GM12891 (cell line): ENCODE data around the gene POLR1A. TPM values are rescaled to one million over a fixed set of nuclear protein-coding genes. Genes with fewer than 3 reads are reported as not detected.

ENCODE experiments used
- DNase-seq: peaks from one replicate; pipeline ENCODE4 v3.0.0; 2011; ENCODE audit warnings: low spot score; ENCODE audit not compliant: insufficient read length
- FAIRE-seq: peaks from 2 replicates; lab custom pipeline; 2011; peaks lifted over from hg19 to GRCh38; lab: Jason Lieb, UNC
- PAX5 ChIP-seq: IDR thresholded peaks from 2 replicates; pipeline ENCODE4 v1.6.1; 2011; ENCODE audit warnings: low read length, moderate library complexity, mild to moderate bottlenecking; ENCODE audit not compliant: insufficient read depth, severe bottlenecking
- POLR2A ChIP-seq: IDR thresholded peaks from 2 replicates; pipeline ENCODE4 v1.6.1; 2011; ENCODE audit warnings: low read depth, low read length, control low read depth
- POLR2AphosphoS5 ChIP-seq: IDR thresholded peaks from 2 replicates; pipeline ENCODE4 v1.6.1; 2011; ENCODE audit warnings: low read depth, low read length, control low read depth
- POU2F2 ChIP-seq: IDR thresholded peaks from 2 replicates; pipeline ENCODE4 v1.6.1; 2011; ENCODE audit warnings: low read depth, mild to moderate bottlenecking, control low read depth, low read length, moderate library complexity
- SPI1 ChIP-seq: IDR thresholded peaks from 2 replicates; pipeline ENCODE4 v1.6.1; 2011; ENCODE audit warnings: low read depth, low read length, control low read depth
- TAF1 ChIP-seq: IDR thresholded peaks from 2 replicates; pipeline ENCODE4 v1.6.1; 2011; ENCODE audit warnings: low read depth, low read length, control low read depth
- polyA plus RNA-seq: library from polyadenylated mRNA; unstranded; fragments of >200 nt; gene quantifications from one replicate; pipeline ENCODE4 v1.2.1, GENCODE V29; 2012; ENCODE audit warnings: low read depth, missing spikeins, inconsistent platforms; ENCODE audit not compliant: missing spikeins

Gene POLR1A
- polyA plus RNA-seq: 10.2 TPM

- FAIRE-seq (peak; percentile 99), DNase-seq (peak; percentile 41)
- TF ChIP-seq POLR2A: peak; percentile 50
- TF ChIP-seq TAF1: peak; percentile 85
- TF ChIP-seq PAX5: no peak
These were observed at the start of gene POLR1A for GRCh38 chr2:86105252-86105968. TSS of gene POLR1A (minus strand) at chr2:86105886. CDS start at chr2:86105776, 110 bp downstream.

DNA sequence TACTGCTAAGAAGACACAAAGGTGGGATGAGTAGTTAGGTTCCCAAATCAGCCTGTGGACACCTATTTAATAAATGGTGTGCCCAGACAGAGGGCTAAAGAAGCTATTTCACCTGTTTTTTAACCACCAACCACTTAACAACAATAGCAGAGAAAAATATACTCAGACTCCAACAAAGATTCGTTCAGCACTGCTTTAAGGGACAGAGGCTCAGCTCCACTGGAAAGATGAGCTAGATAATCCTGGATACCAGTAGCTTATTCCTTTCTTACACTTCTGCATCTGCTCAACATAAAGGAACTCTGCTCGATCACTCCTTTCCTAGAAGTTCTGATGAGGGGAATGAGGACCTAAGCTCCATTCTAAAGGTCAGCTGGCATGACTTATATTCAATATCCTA, 44.8 kb upstream of the POLR1A start:
- TF ChIP-seq POLR2A (no peak), SPI1 (no peak), TAF1 (no peak)
- no peak for DNase-seq
- no peak for FAIRE-seq

- DNase-seq (no peak), FAIRE-seq (no peak)
- TF ChIP-seq SPI1: no peak
- TF ChIP-seq PAX5: no peak
- no peak for TF ChIP-seq TAF1
- no peak for TF ChIP-seq POU2F2
- TF ChIP-seq POLR2AphosphoS5: no peak
- no peak for TF ChIP-seq POLR2A
These were observed 42.1 kb upstream of the POLR1A start for GRCh38 chr2:86147793-86148192.

- no peak for FAIRE-seq
- TF ChIP-seq POLR2AphosphoS5: peak; percentile 41
- no peak for TF ChIP-seq PAX5
These were observed 38.4 kb upstream of the POLR1A start for GRCh38 chr2:86143926-86144685.

DNA sequence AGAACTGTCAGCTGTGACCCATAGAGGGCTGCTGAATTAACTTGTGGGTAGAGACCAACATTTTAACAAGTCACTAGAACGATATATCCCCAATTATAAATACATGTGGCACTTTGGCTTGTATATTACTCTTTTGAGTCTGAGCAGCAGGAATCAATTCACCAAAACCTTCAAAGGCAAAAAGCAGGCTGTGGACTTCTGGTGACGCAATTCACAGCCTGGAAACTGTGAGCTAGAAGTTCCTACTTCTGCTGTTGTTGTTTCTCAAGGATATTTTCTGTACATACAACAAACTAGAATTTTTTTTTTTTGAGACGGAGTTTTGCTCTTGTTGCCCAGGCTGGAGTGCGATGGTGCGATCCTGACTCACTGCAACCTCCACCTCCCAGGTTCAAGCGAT, 37.6 kb upstream of the POLR1A start:
- FAIRE-seq (no peak), DNase-seq (no peak)
- TF ChIP-seq POU2F2: no peak
- TF ChIP-seq PAX5: no peak
- TF ChIP-seq POLR2A: no peak
- no peak for TF ChIP-seq SPI1
- TF ChIP-seq POLR2AphosphoS5: no peak
- no peak for TF ChIP-seq TAF1

More at GRCh38 chr2:86143926-86144685, 38.4 kb upstream of the POLR1A start:
- no peak for DNase-seq

DNA sequence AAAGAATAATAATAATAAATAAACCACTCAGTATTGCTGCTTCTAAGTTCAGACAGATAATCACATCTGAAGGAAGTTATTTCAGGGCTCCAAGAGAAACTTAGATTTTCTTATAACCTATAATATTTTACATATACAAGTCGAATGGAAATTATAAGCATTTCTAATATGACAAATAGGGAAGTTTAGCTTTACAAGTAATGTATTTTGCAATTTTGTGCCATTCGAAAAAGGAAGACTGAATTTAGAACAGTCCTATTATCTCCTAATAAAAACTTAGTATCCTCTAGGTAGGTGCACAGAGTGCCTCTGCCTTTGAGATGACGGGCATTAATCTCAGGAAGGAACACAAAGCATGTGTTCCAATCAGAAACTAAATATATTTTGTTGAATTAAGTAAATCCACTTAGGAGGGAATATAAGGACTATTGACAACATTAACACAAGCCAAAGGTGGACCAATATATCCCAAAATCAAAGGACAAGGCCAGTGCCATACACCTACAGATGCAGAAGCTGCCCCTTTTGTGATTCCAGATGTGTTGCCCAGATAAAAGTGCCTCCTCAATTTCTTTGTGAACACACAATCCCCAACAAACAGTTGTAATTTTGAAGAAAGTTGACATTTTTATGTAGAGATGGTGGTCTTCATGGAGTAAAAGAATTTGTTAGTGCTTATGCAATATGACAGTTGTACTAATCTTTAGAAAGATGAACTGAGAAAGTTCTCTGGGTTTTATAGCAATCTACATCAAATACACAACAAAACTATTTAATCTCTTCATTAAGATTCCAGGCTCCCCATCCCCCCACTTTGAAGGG, 37.0 kb upstream of the POLR1A start:
- no peak for DNase-seq
- TF ChIP-seq TAF1 (no peak), POU2F2 (no peak), POLR2AphosphoS5 (no peak), POLR2A (no peak), PAX5 (no peak), SPI1 (no peak)
- FAIRE-seq: no peak

DNA sequence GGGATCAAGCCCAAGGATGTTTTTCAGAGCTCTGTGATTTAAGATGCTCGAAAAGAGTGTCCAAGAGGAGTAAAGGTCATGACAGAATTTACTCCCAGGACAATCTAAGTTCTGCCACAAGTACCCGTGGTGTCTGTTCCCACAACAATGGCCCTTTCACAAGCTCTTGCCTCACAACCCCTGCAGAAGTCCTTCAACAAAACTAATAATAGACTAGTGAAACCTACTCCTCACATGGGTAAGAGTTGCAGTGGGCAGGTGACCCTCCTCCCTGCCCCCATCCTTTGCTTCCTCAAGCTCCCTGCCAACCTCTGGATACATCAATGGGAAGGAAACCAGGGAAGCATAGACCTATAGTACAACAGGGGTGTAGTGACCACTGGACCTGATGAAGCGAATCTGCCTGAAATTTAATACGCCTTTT, 35.3 kb upstream of the POLR1A start:
- FAIRE-seq (no peak), DNase-seq (no peak)
- TF ChIP-seq POLR2AphosphoS5 (no peak; the same call in none of the 2 replicates), POLR2A (peak; percentile 22; the same call in 1 of the 2 replicates)

DNA sequence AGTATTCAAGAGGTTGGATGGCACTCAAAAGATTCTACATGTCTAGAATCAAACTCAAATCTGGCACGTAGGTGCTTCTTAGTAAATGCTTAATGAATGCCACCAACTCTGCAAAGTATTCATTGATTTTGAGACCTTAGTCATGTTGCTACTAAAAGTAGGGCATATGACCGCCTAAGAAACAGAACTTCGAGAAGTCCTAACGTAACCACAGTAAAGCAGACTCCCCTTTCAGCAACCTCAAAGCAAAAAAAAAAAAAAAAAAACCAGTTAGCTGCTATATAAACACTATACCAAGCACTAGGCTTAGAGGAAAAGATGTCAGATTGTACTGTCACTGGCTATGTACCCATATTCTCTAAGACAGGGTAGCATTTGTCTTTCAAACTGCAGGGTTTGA, 34.3 kb upstream of the POLR1A start:
- no peak for DNase-seq
- TF ChIP-seq PAX5 (no peak), POLR2A (no peak), SPI1 (no peak), TAF1 (no peak), POU2F2 (no peak), POLR2AphosphoS5 (no peak)
- no peak for FAIRE-seq

- DNase-seq: no peak
- TF ChIP-seq POLR2AphosphoS5 (peak; percentile 28; the same call in 1 of the 2 replicates), PAX5 (no peak)
- FAIRE-seq: no peak
These were observed 33.3 kb upstream of the POLR1A start for GRCh38 chr2:86138736-86139625.

DNA sequence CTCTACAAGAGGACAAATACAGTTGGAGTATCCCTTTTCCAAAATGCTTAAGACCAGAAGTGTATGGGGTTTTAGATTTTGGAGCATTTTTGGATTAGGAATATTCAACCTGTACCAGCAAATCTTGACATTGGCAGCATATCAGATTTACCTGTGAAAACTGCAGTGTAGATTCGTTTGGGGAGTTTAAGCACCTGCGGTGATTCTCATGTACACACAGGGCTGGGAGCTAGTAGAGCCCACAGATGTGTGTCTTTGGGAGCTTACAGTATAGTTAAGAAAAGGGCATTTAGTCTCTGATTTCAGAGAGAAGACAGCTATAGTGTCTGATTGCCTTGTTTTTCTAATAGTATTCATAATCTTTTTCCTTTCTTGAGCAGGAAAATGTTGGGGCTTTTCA, 30.5 kb upstream of the POLR1A start:
- TF ChIP-seq POU2F2: no peak
- no peak for TF ChIP-seq POLR2A
- no peak for TF ChIP-seq POLR2AphosphoS5
- no peak for TF ChIP-seq SPI1
- no peak for TF ChIP-seq PAX5
- TF ChIP-seq TAF1: no peak
- DNase-seq (no peak), FAIRE-seq (no peak)
